Hematopoietic multipotent progenitor cell treated with erythropoietin and hydrocortisone succinate and interleukin-3 and kit ligand, for 15 days (in vitro differentiated cells): ENCODE measurements around the gene LDB3.

ENCODE experiments used
- DNase-seq: peaks from one replicate; pipeline ENCODE4 v3.0.0-alpha.2; 2015; ENCODE audit warnings: low spot score

LDB3 gene

GRCh38 chr10:86651021-86651471 lies 17.3 kb upstream of the LDB3 start:
- no peak for DNase-seq

GRCh38 chr10:86651631-86652331 lies 16.5 kb upstream of the LDB3 start:
- DNase-seq, result no peak

- no peak for DNase-seq
Measured at GRCh38 chr10:86652361-86653202, 15.7 kb upstream of the LDB3 start.

- DNase-seq, result no peak
Measured at GRCh38 chr10:86653379-86653778, 14.9 kb upstream of the LDB3 start.

- DNase-seq, result no peak
Measured at GRCh38 chr10:86653987-86654386, 14.3 kb upstream of the LDB3 start.

DNA sequence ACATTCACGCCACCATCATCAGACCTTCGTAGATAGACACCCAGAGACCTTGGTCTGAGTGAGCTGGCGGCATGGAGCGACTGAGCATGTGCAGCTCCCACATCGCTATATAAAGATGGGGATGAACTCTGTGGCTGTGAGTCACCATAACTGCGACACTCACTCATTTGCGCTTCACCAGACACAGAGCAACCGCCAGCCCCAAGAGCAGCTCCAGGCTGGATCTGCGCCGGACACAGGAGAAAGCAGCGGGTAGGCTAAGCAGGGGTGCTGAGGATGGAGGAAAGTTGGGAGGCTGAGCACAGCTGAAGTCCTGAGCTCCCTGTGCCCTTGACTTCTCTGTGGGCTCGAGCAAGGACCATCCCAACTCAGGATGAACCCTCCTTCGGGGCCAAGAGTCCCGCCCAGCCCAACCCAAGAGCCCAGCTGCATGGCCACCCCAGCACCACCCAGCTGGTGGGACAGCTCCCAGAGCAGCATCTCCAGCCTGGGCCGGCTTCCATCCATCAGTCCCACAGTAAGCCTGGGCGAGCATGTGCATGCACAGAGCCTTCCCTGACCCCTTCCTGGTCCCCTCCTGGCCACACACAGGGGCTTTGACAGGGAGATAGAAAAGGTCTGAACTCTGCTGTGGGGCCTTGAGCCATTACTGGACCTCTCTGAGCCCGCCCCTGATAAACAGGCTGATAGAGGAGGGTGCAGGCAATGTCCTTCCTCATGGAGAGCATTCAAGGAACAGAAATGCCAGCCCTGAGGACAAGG lies 13.7 kb upstream of the LDB3 start, which contains the start of gene OPN4:
Gene OPN4, plus strand, starts transcription at position 137 of the 762 bp plus-strand sequence. Its CDS starts 237 bp downstream, at position 374.
- no peak for DNase-seq

DNA sequence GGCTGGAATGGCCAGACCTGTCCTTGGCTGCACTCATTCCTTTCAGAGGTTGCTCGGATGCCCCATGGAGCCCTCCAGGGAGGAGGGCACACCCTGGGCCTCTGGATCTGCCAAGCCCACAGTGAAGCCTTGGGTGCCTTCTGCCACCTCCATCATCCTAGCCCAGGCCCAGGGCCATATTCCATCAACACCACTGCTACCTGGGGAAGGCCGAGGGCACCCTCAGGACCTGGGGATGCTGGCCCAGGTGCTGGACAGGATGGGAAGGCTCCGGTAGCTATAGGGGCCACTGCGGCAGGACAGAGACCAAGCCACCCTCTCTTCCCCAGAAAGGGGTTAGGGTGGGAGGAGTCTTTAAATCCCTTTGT lies 13.2 kb upstream of the LDB3 start:
- DNase-seq, result no peak

DNA sequence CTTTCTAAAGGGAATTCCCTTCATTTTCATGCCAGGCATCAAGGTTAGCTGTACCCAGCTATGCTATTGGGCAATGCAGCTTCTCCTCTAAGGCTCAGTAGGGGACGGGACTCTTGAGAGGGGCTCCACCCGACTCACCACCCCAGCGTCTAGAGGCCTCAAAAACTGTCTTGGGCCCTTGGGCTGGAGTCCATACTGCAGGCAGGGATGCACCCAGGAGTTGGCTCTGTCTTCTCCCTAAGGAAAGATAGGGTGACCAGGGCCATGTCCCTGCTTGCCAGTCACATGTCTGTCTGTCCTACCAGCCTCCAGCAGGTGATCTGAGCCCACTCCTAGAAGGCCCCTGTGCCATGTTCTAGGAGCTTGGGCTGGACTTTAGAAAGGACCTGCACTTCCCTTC lies 12.7 kb upstream of the LDB3 start:
- DNase-seq, result no peak

DNA sequence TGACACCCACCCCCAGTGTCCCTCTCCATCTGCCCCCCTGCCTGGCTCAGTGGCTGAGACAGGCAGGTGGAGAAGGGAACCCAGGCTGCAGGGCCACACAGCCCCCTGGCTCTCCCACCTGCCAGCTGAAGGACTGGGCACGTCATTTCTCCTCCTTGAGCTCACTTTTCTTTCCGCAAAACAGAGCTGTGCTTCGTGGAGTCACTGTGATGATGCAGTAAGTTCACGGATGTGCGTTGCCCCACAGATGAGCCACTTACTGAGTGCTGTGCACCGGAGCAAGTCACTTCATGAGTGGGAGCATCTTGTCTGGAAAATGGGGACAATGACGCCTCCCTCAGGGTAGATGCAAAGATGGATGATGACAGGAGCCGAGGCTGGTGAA lies 11.3 kb upstream of the LDB3 start:
- DNase-seq, result no peak

DNA sequence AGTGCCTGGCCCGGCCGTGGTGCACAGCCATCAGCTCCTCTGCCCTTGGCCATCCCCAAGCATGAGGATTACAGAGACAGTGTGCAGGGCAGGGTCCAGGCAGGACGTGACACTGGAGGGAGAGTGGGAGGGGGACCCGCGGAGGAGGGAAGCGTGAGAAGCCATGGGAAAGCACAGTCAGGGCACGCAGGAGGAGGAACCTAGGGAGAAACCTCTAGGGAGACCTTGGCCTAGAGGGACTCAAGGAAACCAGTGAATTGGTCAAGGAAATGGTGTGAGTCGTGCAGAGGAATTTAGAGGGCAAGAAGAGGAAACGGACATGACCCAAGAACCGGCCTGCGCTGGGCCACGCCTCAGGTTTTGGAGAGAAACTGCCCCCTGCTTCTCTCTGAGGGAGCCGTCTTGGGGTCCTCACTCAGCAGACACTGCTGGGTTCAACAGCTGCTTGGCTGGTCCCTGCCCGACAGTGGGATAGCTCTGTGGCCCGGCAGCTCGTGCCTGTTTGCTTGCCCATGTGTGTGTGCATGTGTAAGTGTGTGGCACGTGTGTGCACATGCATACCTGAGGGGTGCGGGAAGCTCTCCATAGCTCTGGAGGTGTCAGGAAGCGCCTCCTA lies 10.8 kb upstream of the LDB3 start:
- DNase-seq, result no peak

DNA sequence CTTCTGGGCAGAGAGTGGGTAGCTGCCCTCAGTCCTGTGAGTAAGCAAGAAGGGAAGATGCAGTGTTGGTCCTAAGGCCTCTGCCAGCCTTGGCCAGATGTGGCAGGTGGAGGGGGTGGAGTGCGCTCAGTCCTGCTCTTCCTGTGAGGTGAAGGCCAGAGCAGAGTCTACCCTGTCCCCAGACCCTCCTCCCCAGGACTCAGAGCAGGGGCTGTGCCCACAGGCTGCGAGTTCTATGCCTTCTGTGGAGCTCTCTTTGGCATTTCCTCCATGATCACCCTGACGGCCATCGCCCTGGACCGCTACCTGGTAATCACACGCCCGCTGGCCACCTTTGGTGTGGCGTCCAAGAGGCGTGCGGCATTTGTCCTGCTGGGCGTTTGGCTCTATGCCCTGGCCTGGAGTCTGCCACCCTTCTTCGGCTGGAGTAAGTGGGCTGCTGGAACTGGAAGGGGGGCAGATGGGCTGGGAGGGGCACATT lies 10.0 kb upstream of the LDB3 start:
- DNase-seq, result no peak

DNA sequence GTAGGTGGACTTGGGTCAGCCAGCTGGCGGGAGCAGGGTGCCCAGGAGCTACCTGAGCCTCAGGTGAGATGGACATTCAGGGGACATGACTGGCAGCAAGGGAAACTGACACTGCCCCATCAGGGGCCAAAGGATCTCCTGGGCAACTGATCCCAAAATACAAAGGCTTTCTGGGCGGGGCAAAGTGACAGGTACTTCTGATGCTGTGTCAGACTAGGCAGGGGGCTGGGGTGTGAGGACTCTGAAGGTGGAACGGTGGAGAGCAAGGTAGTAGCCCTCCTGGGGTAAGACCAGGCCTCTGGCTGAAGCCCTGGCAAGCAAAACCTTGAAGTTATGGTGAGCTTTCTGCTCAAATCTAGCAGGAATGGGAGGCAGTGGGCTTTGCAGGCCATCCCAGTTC lies 9.6 kb upstream of the LDB3 start:
- DNase-seq, result no peak

- DNase-seq, result no peak
Measured at GRCh38 chr10:86659161-86659691, 9.1 kb upstream of the LDB3 start.

DNA sequence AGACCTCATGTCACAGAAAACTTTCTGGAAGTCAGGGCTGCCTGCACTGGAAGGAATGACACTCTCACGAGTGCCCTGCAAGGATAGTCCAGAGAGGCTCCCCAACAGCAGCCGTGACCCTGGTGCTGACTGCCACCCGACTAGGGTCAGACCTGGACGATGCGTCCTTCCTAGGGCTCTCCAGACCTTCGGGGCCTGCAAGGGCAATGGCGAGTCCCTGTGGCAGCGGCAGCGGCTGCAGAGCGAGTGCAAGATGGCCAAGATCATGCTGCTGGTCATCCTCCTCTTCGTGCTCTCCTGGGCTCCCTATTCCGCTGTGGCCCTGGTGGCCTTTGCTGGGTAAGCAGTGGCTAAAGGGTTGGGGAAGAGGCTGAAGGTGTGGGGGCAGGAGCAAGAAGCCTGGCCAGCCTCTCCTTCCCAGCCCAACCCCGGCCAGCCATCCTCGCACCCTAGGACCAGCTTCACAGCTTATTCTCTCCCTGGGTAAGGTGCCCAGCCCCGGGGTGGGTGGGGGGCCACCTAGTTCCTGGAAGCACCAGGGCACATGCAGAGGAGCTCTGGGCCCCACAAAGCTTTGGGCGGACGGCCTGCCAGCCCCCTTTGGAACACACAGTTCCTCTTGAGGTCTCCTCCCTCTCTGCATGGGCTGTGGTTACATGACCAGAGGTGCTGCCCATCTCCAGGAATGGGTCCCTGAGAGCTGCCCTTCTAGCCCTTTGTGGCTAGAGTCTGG lies 8.4 kb upstream of the LDB3 start:
- no peak for DNase-seq

- no peak for DNase-seq
Measured at GRCh38 chr10:86661161-86662025, 6.9 kb upstream of the LDB3 start.

DNA sequence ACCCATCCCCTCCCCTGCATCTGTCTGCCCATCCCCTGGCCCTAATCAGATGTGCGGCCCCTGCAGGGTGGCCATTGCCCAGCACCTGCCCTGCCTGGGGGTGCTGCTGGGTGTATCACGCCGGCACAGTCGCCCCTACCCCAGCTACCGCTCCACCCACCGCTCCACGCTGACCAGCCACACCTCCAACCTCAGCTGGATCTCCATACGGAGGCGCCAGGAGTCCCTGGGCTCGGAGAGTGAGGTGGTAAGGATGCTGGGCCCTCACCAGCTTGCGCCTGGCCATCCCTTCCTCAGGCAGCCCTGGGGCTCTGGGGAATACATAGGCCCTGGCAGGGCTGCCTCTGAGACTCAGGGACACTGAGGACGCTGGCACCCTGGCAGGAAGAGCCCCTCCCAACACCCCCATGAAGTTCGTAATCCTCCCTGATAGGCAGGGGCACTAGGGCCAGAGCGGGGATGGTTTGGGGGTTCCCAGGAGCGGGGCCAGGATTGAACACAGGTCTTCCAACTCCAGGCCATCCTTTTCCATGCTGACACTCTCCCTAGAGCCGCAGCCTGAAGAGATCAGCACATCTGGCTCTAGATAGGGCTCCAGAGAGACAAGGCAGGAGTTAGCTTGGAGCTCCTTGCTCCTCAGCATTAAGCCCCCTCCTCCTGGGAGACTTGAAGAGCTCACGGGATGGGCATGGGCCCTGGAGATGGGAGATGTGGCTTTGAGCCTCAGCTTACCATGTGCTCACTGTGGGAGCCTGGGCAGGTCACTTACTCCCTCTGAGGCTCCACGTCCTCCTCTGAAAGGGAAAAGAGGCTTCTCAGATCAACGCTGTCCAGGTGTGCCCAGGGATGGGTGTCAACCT lies 5.9 kb upstream of the LDB3 start:
- DNase-seq, result no peak

DNA sequence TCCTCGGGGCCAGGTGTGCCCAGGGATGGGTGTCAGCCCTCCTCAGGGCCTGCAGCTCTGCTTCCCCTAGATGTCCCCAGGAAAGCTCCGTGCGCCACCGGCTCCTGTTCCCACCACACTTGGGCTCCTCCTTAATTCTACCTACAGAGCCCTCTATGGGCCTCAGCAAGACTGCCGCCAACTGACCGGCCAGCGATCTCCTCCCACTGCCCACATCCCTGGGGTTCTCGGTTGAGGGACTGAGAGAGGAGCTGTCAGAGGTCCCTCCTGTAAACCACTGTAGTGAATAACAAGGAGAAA lies 5.3 kb upstream of the LDB3 start:
- no peak for DNase-seq

DNA sequence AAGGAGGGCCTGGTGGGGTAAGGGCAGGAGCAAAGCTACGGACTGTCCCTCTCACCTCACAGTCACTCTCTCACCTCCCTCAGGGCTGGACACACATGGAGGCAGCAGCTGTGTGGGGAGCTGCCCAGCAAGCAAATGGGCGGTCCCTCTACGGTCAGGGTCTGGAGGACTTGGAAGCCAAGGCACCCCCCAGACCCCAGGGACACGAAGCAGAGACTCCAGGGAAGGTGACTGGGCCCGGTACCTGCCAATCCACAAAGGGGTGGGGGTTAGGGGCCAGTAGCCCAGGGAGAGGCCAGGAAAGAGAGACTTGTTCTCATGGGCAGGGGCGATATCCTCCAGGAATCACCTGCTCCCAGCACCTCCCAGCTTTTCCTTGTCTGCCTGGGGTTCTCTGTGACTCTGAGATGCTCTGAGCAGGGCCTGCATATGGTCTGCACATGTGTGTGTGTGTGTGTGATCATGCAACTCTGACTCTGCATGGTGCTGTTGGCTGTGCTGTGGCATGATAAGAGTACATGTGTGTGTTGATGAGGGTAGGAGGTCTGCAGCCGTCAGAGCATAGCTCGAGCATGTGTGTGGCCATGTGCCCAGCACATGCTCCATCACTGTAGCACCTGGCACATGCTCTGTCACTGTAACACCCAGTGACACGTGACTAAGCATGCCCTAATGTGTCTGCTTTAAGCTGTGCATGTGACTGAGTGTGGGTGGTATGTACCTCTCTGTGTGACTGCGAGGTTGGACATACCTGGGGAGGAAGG lies 4.6 kb upstream of the LDB3 start:
- no peak for DNase-seq
